ENCODE measurements around the gene PTS.

DNA sequence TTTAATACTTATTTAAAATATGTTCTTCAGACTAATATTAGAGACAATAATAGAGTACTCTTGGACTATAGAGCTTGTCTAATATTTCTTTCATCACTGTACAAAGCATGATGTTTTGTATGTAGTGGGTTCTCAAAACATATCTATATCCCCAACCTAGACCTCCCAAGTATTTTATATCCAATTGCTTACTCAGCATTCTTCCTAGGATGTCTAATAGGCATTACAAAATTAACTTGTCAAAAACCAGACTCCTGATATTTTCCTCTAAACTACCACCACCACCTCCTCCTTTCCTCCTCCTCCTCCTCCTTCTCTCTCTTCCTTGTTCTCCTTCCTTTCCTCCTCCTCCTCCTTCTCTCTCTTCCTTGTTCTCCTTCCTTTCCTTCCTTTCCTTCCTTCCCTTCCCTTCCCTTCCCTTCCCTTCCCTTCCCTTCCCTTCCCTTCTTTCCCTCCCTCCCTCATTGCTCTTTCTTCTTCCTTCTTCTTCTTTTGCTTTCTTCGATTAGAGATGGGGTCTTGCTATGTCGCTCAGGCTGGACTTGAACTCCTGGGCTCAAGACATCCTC, 29.6 kb upstream of the PTS start:
- no peak for TF ChIP-seq POLR2A (IDR thresholded peaks at IDR 0.05)
- TF ChIP-seq CTCF (IDR thresholded peaks at IDR 0.05): no peak
- no peak for TF ChIP-seq EP300 (IDR thresholded peaks at IDR 0.05)
- no peak for TF ChIP-seq POLR2AphosphoS5 (IDR thresholded peaks at IDR 0.05)

Data from upper lobe of left lung (tissue), 4 donors.